Measurements from ENCODE around the gene FZD10.

The FZD10 gene

DNA sequence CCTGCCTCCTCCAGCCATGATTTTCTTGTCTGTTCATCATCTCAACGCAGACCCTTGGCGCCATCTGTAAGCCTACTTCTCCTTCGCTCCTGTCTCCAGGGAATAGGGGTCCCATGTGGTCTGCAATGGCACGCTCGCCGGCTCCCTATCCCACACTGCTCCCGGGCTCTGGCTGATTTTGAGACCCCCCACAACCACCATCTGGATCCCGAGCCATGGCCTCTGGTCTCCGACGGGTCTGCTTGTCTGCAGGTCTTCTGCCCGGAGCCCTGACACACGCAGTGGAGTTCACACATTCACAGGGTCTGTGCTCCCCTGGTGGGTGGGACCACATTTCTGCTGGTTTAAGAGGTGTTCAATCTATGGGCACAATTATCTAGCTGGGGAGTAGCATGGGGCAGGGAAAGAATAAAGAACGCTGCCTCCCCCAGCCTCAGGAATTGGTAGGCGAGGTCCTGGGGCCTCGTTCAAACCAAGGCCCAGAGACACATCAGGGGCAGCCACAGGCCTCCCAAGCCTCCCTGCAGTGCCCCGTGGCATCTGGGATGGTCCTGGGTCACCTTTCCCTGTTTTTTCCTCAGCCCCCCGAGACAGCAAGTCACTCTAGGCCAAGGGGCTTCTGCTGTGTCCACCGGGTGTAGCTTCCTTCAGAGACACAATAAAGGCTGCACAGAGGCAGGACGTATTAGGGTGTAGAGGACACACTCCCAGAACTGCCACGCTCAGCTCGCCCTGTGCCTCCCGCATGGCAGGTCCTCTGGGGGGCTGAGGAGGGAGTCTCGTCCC is 21.5 kb downstream of the FZD10 start:
- DNase-seq: no peak

DNA sequence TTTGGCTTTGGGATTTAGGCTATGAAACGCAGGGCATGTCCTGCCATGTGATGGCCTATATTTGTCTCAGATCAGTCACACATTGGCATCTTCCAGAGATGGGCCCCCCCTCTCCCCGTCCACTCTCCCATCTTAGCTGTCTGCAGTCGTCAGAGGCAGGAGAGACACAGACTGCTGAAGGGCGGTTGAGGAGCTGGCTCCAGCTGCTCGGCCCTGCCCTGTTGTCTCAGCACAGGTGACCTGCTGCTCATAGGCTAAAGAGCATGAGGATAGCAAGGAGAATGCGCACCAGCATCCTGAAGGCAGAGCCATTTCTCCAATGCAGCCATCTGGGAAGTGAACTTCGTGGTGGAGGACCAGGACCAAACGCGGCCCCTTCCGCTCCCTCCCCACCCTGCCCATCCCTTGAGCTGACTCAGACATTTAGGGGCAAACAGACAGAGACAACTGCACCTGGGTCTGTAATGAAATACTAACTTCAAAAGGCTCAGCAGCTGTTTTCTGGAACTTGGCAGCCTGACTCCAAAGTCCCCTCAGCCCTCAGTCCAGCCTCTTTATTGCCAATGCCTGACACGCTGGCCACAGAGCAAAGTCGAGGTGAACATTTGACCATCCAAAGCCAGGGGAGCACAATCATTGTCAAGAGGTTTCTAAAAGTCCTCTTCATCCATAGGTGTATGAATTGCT is 22.3 kb downstream of the FZD10 start:
- DNase-seq: no peak

DNA sequence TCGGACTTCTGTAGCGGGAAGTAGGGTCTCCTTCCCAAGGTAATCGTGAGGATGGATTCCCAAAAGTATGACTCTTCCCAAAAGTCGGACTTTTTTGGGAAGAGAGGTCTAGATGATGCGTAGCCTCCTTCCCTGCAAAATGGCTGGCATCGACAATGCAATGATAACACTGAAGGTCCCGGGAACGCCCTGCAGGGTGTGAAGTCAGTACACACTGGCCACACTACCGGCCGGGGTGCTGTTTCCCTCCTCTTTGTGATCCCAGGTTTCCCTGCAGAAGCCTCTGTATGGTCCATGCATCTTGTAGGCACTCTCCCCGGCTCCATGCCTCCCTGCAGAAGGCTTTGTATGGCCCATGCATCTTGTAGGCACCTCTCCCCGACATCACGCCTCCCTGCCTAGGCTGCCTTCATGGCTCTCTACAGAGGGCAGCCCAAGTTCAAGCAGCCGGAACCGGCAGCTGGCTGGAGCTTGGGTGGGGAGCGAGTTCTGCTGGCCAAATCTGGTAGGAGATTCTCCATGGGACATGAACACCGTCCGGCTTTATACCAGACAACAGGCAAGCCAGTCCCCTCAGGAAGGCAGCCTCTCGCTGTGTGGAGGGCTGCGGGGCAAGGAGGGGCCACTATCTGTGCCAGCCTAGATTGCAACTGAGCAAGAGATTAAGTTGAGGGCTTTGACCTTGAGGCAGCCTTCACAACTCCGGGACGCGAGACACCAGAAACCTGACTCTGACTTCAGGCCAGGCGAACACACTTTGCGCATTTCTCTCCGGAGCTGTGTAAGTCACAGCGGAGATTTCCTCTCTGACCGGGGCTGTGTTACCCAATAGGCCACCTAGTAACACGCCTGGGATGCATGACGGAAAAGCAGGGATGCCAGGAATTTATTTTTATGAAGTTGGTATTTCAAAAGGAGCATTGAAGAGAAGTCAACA is 23.5 kb downstream of the FZD10 start:
- no peak for DNase-seq

DNA sequence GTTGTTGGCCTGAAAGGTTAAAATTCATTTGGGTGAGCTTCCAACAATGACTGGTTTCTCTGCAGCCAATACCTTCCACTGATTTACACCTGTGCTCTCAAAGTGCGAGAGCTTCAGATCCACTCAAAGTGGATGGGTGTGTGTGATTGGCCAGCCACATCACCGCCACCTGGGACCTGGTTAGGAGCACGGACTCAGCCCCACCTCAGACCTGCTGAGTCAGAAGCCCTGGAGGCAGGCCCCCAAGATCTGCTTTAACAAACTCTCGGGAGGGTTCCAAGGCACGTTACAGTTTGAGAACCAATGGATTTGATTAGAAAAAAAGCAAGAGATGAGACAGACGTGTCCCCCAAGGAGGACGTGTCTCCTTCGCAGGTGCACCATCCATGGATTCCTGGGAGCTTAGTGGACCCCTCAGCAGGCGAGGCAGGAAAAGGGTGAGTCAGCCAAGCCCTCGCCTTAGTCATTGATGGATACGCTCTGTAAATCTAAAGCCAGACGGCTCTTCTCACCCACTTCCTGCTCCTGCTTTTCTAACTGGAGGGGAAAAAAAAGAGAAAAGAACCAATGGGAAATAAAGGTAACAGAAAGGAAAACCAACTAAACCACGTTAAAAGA is 24.5 kb downstream of the FZD10 start:
- DNase-seq: no peak

DNA sequence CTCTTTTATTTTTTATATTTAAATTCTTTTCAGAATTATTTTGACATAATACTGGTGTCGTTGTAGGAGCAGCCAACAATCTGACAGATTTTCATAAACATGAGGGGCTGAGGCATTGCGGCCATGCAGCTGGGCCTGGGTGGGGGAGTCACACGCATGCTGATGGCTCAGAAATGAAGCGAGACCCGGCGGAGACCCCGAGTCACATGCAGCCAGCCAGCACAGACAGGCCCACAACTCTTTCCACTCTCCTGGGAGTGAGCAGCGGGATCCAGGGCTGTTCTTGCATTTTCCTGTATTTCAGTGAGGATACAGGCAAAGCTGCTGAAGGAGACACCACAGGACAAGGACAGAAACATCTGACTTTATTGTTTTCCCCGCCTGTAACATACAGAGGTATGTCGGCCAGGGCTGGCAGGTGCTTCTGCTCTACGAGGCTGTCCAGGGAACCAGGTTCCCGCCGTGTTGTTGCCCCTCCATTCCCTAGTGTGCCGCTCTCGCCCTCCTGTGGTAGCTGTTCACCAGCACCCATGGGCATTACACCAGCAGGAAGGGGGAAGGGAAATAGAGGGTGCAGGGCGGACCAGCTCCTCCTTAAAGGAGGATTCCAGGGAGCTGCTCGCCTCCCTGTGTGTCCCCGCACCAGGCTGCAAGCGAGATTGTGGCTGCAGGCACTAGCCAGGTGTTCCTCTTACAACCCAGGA is 30.5 kb downstream of the FZD10 start:
- DNase-seq: no peak

DNA sequence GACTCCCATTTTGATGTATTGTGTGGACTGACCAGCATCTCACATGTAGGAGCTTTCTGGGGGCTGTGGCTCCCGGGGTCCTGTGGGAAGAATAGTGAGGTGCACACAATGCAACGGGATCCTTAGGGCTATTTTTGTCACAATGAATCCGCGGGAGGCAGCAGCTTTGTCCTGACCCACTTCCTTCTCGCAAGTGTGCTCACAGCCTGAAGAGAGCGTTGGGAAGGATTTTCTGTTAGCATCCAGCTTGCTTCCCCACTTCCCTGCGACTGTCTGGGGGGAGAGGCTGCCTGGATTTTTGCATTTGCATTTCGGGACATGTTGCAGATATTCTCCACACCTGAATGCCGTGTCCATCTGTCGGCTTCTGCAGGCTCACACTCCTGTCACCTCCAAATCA is 31.9 kb downstream of the FZD10 start:
- DNase-seq: no peak

DNA sequence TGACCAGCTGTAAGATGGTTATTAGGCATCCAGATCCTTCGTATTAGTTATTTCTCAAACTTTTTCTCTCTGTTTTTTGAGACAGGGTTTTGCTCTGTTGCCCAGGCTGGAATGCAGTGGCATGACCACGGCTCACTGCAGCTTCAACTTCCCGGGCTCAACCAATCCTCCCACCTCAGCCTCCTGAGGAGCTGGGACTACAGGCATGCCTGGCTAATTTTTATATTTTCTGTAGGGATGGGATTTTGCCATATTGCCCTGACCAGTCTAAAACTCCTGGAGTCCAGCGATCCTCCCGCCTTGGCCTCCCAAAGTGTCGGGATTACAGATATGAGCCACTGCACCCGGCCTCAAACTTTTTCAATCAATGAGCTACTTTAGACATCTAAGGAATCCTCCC is 33.1 kb downstream of the FZD10 start:
- no peak for DNase-seq

DNA sequence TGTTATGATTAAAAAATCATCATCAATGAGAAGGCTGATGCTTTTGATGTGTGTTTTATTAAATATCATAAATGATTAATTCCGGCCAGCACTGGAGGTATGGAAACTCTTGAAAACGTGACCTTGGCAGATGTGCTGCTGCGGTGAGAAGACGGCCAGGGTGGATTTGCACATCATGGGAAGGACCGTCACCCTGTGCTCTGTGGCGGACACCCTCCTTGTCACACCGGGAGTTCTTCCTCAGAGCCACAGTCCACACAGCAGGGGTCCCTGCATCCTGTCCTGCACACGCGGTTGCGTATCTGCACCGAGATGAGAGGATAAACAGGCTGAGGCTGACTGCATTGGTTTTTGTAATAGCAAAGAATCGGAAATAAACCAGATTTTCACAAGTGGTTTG is 33.5 kb downstream of the FZD10 start:
- no peak for DNase-seq

DNA sequence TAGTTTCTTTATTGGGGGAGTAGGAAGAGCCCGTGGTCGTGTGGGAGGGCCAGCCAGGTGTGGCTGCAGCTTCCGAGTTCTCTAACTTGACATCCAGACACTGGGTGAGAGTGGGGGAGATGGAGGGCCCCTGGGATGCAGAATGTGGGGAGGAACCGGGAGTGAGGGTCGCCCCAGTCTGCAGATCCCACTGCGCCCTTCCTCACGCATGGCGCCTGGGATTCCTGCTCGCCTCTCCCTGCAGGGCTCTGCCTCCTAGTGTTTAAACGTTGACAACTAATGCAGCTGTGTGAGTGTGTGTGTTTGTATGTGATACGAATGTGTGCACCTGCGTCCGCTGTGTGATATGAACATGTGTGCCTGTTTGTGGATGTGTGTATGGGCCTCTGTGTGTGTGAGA is 34.6 kb downstream of the FZD10 start:
- no peak for DNase-seq

DNA sequence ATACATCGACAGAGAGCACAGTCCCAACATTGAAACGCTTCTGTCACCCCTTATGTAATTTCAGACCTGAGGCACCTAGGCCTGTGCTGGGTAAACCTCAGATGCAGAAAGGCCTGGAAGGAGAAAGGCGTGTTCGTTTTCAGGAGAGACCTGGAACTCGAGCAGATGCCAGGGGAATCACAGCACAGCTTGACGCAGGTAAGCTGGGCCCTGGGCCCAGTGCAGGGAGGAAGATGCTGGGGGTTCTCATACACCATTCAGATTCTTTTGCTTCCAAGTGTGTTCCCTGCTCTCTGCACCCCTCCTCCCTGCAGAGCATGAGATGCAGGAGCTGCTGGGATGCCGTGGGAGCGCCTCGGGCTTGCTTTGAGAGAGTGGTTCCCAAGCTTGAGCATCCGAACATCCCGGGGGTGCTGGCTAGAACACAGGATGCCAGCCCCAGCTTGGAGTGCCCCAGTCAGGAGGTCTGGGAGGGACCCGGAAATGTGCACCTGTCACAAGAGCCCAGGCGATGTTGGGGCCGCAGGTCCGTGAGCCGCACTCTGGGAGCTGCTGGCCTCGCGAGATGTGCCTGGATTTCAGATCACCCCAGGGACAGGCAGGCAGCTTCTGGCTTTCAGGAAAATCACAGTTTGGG is 35.9 kb downstream of the FZD10 start:
- DNase-seq: no peak

DNA sequence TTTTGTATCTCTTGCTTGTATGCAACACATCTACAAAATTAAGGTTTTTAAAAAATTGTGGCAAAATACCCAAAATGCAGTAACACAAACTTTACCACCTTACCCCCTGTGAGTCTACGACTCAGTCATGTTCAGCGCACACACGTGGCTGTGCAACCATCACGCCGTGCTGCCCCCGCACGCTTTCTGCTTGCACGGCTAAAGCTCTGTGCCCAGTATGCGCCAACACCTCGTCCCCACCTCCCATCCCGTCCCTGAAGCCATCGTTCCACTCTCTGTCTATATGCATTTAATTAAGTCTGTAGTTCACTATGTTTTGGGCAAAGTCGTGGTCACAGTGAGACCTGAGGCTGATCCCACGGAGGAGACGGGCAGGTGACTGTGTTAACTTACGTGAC is 36.4 kb downstream of the FZD10 start:
- DNase-seq: no peak

DNA sequence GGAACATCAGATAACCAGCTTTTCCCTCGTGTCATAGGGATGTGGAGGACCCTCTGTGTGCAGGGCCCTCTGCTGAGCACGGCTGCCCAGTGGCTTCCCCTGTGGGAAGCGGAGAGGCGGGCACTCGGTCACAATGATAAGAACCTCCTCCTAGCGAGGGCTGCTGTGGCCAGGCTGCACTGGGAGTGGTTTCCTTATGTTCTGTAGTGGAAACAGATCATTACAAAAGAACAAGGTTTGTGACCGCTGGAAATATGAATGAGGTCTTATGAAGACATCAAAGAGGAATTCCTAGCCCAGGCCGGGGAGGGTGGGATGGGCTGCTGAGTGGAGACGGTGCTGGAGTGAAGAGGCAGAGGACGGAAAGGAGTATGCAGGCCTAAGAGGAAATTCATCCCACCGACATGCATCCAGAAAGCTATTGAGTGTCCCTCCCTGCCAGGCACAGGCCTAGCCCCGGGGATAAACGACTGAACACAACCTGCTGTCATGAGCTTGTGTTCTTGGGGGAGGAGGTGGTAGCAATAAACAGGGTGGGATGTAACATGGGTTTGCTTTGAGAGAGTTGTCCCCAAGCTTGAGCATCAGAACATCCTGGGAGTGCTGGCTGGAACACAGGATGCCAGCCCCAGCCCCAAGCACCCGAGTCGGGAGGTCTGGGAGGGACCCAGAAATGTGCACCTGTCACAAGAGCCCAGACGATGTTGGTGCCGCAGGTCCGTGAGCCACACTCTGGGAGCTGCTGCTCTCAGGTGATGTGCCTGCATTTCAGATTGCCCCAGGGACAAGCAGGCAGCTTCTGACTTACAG is 37.5 kb downstream of the FZD10 start:
- DNase-seq: no peak

DNA sequence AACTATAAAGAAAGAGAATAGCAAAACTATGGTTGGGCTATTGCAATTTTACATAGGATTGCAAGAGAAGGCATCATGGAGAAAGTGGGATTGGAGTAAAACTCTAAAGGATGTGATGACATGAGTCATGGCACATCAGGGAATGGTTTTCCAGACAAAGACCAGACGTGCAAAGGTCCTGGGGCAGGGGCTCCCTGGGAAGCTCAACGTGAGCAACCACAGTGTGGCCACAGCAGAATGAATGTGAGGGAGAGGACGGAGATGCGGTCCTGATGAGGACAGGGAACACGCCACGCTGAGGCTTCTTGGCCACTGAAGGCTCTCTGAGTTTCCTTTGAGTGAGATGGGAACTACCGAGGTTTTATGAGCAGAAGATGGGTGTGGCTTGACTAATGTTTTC is 38.2 kb downstream of the FZD10 start:
- DNase-seq: no peak

DNA sequence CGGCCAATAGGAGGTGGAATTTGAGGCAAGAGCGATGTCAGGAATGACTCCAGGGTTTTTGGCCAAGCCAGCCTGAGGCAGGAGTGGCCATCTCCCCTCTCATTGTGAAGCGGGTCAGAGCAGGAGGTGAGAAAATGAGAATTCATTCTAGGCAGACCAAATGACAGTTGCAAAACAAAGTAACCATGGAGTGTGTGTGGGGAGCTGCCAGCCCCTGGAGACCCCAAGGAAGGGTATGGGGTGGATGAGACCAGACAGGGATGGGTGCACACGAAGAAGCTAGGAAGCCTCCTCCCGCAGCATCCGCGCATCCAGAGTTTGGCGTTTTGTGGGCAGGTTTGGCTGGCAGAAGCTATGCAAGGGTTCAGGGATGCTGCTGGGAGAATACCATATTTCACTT is 38.8 kb downstream of the FZD10 start:
- no peak for DNase-seq

DNA sequence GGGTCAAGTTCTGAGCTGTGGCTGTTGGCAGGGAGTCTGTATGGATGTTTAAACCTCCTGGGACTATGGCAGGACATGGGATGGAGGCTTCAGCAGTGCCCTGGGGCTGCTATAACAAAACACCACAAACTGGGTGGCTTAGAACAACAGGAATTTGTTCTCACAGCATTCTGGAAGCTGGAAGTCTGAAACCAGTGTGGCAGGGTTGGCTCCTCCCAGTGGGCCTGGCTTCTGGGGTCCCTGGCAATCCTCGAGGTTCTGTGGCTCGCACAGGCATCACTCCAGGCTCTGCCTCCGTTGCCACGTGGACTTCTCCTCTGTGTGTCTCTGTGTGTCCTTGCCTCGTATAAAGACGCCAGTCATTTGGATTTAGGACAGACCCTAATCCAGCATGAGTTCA is 39.9 kb downstream of the FZD10 start:
- DNase-seq: no peak

DNA sequence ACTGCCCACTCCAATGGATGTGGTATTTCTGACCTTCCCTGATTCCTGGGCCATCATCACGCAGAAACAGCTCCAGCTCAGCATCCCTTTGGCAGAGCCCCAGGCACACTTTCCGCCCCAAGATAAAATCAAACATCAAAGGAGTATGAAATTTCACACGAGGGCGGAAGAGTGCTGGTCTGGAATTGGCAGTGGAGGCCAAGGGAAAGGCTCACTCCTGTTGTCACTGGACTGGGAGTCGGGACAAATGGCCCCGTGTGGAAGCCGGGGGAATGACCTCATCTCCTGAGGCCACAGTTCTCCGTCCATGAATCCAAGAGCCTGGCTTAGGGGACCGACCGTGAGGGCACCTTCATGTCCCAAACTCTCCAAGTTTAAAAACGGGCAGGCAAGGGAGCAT is 40.9 kb downstream of the FZD10 start:
- DNase-seq: no peak

DNA sequence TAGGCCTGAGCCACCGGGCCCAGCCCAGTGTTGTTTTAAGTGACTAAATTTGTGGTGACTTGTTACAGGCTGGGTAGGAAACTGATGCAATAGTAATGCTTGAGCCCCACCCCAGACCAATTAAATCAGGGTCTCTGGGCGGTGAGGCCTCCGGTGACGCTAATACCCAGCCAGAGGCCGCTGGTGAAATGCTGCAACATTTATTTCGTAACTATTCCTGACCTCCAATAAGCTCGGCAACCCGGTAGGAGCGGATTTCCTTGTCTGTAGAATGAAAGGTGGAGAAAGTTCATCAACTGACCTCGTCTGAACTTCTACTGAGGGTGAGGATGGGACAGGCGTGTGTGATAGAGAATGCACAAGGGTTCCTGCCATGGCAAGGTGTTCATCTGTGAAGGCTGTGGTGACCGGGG is 42.3 kb downstream of the FZD10 start:
- no peak for DNase-seq

DNA sequence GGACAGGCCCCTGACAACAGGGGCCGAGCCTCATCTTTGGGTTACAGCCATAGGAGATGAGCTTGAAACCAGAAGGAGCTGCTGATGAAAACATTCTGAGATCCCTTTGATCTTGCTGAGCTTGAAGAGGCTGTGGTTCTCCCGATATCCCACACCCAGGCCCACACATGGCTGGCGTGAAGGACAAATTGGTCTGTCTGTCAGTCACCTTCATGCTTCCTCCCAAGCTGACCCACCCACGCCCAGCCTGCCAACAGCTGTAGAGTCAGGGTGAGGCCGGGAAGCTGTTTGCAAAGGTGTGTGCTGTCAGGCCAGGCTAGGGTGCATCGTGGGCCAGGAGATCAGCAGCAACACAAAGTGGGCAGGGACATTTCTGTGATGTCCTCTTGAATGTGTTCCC is 43.2 kb downstream of the FZD10 start:
- DNase-seq: no peak

DNA sequence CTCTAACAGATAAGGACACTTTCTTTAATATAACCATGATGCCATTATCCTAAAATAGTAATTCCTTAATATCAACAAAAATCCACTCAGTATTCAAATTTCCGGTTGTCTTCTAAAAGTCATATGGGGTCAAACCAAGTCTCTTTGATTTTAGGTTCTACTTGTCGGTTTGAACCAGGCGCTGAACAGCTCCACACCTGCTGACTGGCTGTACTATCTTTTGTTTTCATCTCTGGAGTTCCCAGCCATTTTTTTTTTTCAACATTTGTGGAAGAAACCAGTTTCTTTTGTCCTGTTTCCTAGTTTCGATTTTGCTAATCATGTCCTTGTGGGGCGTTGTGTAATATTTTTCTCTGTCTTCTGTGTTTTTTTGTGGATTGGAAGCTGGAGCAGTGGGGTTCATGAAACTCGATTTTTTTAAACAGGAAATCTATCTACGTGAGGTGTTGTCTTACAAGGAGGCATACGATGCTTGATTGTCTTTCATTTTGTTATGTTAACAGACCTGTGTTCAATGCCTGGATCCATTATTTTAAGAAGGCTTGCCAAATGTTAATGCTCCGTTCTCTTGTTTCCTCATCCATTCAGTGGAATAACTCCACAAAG is 50.2 kb downstream of the FZD10 start:
- no peak for DNase-seq

DNA sequence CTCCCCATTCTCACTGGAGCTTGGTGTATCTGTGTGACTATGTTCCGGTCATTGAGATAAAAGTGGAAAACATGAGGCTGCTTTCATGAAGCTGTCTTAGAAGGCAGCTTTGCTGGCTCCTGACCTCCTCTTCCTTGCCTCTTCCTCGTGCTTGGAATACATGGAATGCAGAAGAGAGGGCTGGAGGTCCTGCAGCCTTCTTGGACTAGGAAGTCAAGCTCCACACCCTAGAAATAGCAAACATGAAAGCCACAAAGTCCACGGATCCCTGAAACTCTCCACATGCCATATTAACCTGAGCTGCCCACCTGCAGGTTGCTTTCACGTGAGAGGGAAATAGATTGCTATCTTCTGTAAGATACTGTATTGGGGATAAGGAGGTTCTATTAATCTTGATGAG is 51.0 kb downstream of the FZD10 start:
- DNase-seq: no peak
